Neural progenitor cell (in vitro differentiated cells): Measurements from ENCODE around the gene RNFT2. TPM values are rescaled to one million over a fixed set of nuclear protein-coding genes. Genes with fewer than 3 reads are reported as not detected.

Experiments used
- DNase-seq: peaks from one replicate; pipeline ENCODE4 v3.0.0-alpha.2; 2016; ENCODE audit warnings: low spot score
- H2AFZ ChIP-seq: fragments of 200-600 bp; sonication (generic); replicated peaks from 2 replicates; pipeline ENCODE4 v1.6.1; 2016; ENCODE audit warnings: antibody characterized with exemption
- H3F3A ChIP-seq: fragments of 200-600 bp; sonication (generic); 2 replicates; pipeline ENCODE4 v1.6.1; 2016; ENCODE audit warnings: antibody characterized with exemption, low read depth
- H3K27ac ChIP-seq: fragments of 200-600 bp; sonication (generic); 2 replicates; pipeline ENCODE4 v1.5.1; 2016; ENCODE audit warnings: mild to moderate bottlenecking
- H3K27me3 ChIP-seq: fragments of 200-600 bp; sonication (generic); 2 replicates; pipeline ENCODE4 v1.6.1; 2016; ENCODE audit warnings: mild to moderate bottlenecking, moderate library complexity
- H3K36me3 ChIP-seq: fragments of 200-600 bp; sonication (generic); 2 replicates; pipeline ENCODE4 v1.5.1; 2016
- H3K4me1 ChIP-seq: fragments of 200-600 bp; sonication (generic); 2 replicates; pipeline ENCODE4 v1.6.1; 2016; ENCODE audit warnings: mixed run types
- H3K4me2 ChIP-seq: fragments of 200-600 bp; sonication (generic); 2 replicates; pipeline ENCODE4 v1.6.1; 2016
- H3K4me3 ChIP-seq: fragments of 200-600 bp; sonication (generic); 2 replicates; pipeline ENCODE4 v1.5.1; 2016
- H3K79me2 ChIP-seq: fragments of 200-600 bp; sonication (generic); 2 replicates; pipeline ENCODE4 v1.6.1; 2016; ENCODE audit warnings: low read depth
- H3K9ac ChIP-seq: fragments of 200-600 bp; sonication (generic); 2 replicates; pipeline ENCODE4 v1.6.1; 2016
- H3K9me3 ChIP-seq: fragments of 200-600 bp; sonication (generic); 2 replicates; pipeline ENCODE4 v1.5.1; 2016; ENCODE audit warnings: low read depth
- H4K20me1 ChIP-seq: fragments of 200-600 bp; sonication (generic); 2 replicates; pipeline ENCODE4 v1.6.1; 2016; ENCODE audit warnings: low read depth
- H3K27ac Mint-ChIP-seq: 3 replicates; pipeline ENCODE4 v1.8.0; 2021; ENCODE audit warnings: mixed read lengths
- H3K27me3 Mint-ChIP-seq: 2 replicates; pipeline ENCODE4 v1.8.0; 2022; ENCODE audit warnings: low read depth, mild to moderate bottlenecking, inconsistent platforms, moderate library complexity, mixed read lengths; ENCODE audit not compliant: insufficient read depth
- H3K36me3 Mint-ChIP-seq: 3 replicates; pipeline ENCODE4 v1.8.0; 2021; ENCODE audit warnings: mixed read lengths
- H3K4me1 Mint-ChIP-seq: 3 replicates; pipeline ENCODE4 v1.8.0; 2021; ENCODE audit warnings: mixed read lengths
- H3K4me3 Mint-ChIP-seq: 3 replicates; pipeline ENCODE4 v1.8.0; 2021; ENCODE audit warnings: mild to moderate bottlenecking, moderate library complexity, mixed read lengths
- H3K9me3 Mint-ChIP-seq: 3 replicates; pipeline ENCODE4 v1.8.0; 2020; ENCODE audit warnings: mixed read lengths
- EZH2 ChIP-seq: fragments of 200-600 bp; sonication (generic); IDR thresholded peaks from 2 replicates; pipeline ENCODE4 v1.6.1; 2017; ENCODE audit warnings: antibody characterized with exemption, mild to moderate bottlenecking, moderate library complexity
- EZH2phosphoT487 ChIP-seq: fragments of 200-600 bp; sonication (generic); IDR thresholded peaks from 2 replicates; pipeline ENCODE4 v1.6.1; 2017; ENCODE audit warnings: antibody characterized with exemption
- total RNA-seq: library from RNA; depleted of rRNA; stranded (reverse); fragments of >200 nt; gene quantifications from 2 replicates; pipeline ENCODE4 v1.2.3, GENCODE V29; 2015; ENCODE audit warnings: low replicate concordance
- TF ChIP-seq, protein P1 (sequence below): fragments of 200-600 bp; sonication (generic); IDR thresholded peaks from 2 replicates; pipeline ENCODE4 v1.5.1; 2017; ENCODE audit warnings: antibody characterized with exemption, mild to moderate bottlenecking

Gene RNFT2
- total RNA-seq, 1 donor from 2014 or later, result 26.9 TPM

DNA sequence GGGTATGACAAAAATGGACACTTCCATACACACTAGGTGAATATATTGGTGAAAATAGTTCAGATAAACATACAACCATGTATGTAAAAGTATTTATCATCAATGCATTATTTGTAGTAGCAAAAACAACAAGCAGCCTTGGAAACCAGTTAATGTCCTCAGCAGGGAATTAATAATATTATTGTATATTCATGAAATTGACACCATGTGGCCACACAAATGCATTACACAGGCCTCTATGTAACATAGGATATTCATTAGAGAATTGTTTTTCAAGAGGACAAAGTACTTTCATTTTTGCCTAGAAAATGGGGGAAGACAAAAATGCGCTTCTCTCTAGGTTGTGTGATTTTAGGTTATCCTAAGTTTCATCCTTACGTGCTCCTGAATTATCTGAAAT lies 24.6 kb upstream of the RNFT2 start:
- peaks cover 16% of the 10 kb centered on the region for H3K36me3 Mint-ChIP-seq
- no peak overlapping the region for H2AFZ ChIP-seq
- no peak overlapping the region for H3K4me2 ChIP-seq
- no peaks in the 10 kb centered on the region for H3K9me3 ChIP-seq
- H3K36me3 ChIP-seq, result no peaks in the 10 kb centered on the region
- H4K20me1 ChIP-seq, result peaks cover 6% of the 10 kb centered on the region
- TF ChIP-seq EZH2 (no peak), EZH2phosphoT487 (no peak)
- TF ChIP-seq, protein P1, sequence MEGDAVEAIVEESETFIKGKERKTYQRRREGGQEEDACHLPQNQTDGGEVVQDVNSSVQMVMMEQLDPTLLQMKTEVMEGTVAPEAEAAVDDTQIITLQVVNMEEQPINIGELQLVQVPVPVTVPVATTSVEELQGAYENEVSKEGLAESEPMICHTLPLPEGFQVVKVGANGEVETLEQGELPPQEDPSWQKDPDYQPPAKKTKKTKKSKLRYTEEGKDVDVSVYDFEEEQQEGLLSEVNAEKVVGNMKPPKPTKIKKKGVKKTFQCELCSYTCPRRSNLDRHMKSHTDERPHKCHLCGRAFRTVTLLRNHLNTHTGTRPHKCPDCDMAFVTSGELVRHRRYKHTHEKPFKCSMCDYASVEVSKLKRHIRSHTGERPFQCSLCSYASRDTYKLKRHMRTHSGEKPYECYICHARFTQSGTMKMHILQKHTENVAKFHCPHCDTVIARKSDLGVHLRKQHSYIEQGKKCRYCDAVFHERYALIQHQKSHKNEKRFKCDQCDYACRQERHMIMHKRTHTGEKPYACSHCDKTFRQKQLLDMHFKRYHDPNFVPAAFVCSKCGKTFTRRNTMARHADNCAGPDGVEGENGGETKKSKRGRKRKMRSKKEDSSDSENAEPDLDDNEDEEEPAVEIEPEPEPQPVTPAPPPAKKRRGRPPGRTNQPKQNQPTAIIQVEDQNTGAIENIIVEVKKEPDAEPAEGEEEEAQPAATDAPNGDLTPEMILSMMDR, result no peak
- H3K9ac ChIP-seq, result no peak overlapping the region
- no peak overlapping the region for H3K27ac Mint-ChIP-seq
- no peak overlapping the region for H3K4me3 ChIP-seq
- no peak for DNase-seq
- H3K4me3 Mint-ChIP-seq, result no peak overlapping the region
- no peak overlapping the region for H3K27ac ChIP-seq
- H3K27me3 ChIP-seq, result peaks cover 15% of the 10 kb centered on the region
- peaks cover 76% of the 10 kb centered on the region for H3K4me1 Mint-ChIP-seq
- no peaks in the 10 kb centered on the region for H3K79me2 ChIP-seq
- H3F3A ChIP-seq, result peaks cover 18% of the 10 kb centered on the region
- H3K9me3 Mint-ChIP-seq, result no peaks in the 10 kb centered on the region
- H3K27me3 Mint-ChIP-seq, result peaks cover 15% of the 10 kb centered on the region
- H3K4me1 ChIP-seq, result peaks cover 20% of the 10 kb centered on the region

DNA sequence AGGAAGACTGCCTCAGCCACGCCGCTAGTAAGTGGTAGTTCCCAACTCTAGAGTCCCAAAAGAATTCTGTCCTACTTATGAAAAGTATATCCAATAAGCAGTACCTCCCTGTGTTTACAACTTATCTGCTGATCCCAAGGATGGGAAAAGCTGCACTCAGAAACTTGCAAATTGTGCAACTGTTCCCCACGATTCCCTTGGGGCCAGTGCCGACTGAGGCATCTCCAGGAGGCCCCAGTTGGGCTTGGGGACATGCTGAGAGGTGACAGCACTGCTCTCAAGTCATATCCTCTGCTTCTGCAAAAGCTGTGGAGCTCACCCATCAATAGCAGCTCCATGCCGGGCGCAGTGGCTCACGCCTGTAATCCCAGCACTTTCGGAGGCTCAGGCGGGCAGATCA lies 23.9 kb upstream of the RNFT2 start:
- no peak for TF ChIP-seq EZH2phosphoT487
- TF ChIP-seq, protein P1, result no peak
- no peak for TF ChIP-seq EZH2
- no peak overlapping the region for H3K4me3 ChIP-seq
- H3K4me1 Mint-ChIP-seq, result peaks cover 76% of the 10 kb centered on the region
- peaks cover 13% of the 10 kb centered on the region for H3F3A ChIP-seq
- H3K4me2 ChIP-seq, result no peak overlapping the region
- H3K27ac Mint-ChIP-seq, result no peak overlapping the region
- DNase-seq, result no peak
- peaks cover 9% of the 10 kb centered on the region for H4K20me1 ChIP-seq
- H3K27me3 Mint-ChIP-seq, result peaks cover 12% of the 10 kb centered on the region
- H3K4me3 Mint-ChIP-seq, result no peak overlapping the region
- peaks cover 13% of the 10 kb centered on the region for H3K27me3 ChIP-seq
- H3K9me3 ChIP-seq, result no peaks in the 10 kb centered on the region
- no peaks in the 10 kb centered on the region for H3K79me2 ChIP-seq
- H3K4me1 ChIP-seq, result peaks cover 19% of the 10 kb centered on the region
- H3K36me3 Mint-ChIP-seq, result peaks cover 16% of the 10 kb centered on the region
- no peak overlapping the region for H2AFZ ChIP-seq
- H3K36me3 ChIP-seq, result no peaks in the 10 kb centered on the region
- H3K9ac ChIP-seq, result no peak overlapping the region
- no peaks in the 10 kb centered on the region for H3K9me3 Mint-ChIP-seq
- no peak overlapping the region for H3K27ac ChIP-seq

DNA sequence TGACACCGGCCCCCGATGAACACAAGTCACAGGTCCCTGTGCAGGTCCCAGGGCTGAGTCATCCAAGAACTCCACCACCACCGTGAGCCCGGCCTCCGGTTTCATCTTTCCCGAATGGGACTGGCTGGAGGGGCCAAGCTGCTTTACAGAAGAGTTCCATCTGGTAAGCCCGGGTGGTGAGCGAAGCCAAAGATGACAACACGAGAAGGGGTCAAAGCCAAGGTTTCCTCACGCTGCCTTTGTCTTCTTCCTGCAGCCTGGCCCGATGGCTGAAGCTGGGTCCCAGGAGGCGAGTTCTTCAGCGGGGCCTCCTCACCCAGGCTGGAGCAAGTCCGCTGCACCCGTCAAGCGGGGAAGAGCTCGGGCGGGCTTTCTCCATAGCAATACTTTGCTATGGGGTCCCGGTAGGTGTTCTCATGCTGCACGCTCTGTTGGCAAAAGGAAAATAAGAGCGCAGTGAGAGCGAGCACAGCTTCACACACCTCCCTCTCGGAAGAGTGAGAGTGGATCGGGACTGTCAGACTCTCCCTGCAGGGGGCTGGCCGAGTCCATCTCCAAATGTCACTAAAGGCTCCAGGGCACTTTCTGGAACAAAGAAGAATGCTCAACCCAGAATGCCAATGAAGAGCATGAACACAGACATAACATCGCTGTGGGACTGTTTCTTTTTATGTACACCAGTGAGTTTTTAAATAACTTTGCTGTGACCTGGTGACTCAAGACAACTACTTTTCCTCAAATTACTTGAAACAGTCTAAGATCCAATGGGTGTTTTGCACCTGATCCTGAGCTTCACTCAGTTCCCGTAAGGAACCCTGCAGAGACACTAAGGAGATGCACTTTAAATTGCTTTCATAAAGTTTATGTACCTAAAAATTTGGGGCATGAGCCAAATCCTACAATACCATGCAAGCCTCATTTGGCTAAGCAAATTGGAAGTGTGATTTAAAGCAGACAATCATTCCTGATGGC lies 20.4 kb upstream of the RNFT2 start:
- H3K9me3 ChIP-seq, result no peaks in the 10 kb centered on the region
- Mint-ChIP-seq H3K27ac (peak overlapping the region; percentile 74), H3K36me3 (peaks cover 19% of the 10 kb centered on the region), H3K4me3 (peak overlapping the region; percentile 66), H3K4me1 (peaks cover 78% of the 10 kb centered on the region), H3K27me3 (no peaks in the 10 kb centered on the region), H3K9me3 (no peaks in the 10 kb centered on the region)
- no peak overlapping the region for H2AFZ ChIP-seq
- no peak for DNase-seq
- H3K79me2 ChIP-seq, result peaks cover 2% of the 10 kb centered on the region
- TF ChIP-seq EZH2 (no peak), EZH2phosphoT487 (no peak)
- TF ChIP-seq, protein P1, result no peak
- peaks cover 8% of the 10 kb centered on the region for H3K4me1 ChIP-seq
- no peaks in the 10 kb centered on the region for H3K27me3 ChIP-seq
- no peaks in the 10 kb centered on the region for H3K36me3 ChIP-seq
- no peak overlapping the region for H3K27ac ChIP-seq
- no peak overlapping the region for H3K4me2 ChIP-seq
- no peaks in the 10 kb centered on the region for H3F3A ChIP-seq
- H4K20me1 ChIP-seq, result peaks cover 10% of the 10 kb centered on the region
- no peak overlapping the region for H3K4me3 ChIP-seq
- no peak overlapping the region for H3K9ac ChIP-seq
